Stomach (tissue), 9 donors: ENCODE results near the gene FARS2. TPM values are rescaled to one million over a fixed set of nuclear protein-coding genes. Genes with fewer than 3 reads are reported as not detected.

Experiments
- DNase-seq, 2 donors: peaks; one replicate each; pipeline versions ENCODE4 v3.0.0 to v3.0.0-alpha.2; 2013 to 2019
- H3K27ac ChIP-seq, 5 donors: fragments of 200-600 bp in 4 of 5; sonication (generic) in 4 of 5; one replicate each; pipeline ENCODE4 v1.5.1; 2013 to 2019; ENCODE audit warnings: mild to moderate bottlenecking in 1 of 5, moderate library complexity in 1 of 5
- H3K27me3 ChIP-seq, 3 donors: fragments of 200-600 bp; sonication (generic); one replicate each; pipeline ENCODE4 v1.5.1; 2017 to 2019; ENCODE audit warnings: mixed run types in 1 of 3
- H3K36me3 ChIP-seq, 4 donors: fragments of 200-600 bp; sonication (generic); 1 replicate in 3 of 4; 2 replicates in 1 of 4; pipeline ENCODE4 v1.5.1; 2016 to 2019
- H3K4me1 ChIP-seq, 4 donors: fragments of 200-600 bp; sonication (generic); one replicate each; pipeline ENCODE4 v1.5.1; 2016 to 2019
- H3K4me3 ChIP-seq, 4 donors: fragments of 200-600 bp; sonication (generic) in 3 of 4; one replicate each; pipeline ENCODE4 v1.5.1; 2016 to 2019; ENCODE audit warnings: mild to moderate bottlenecking in 1 of 4
- H3K9me3 ChIP-seq, 4 donors: fragments of 200-600 bp; sonication (generic); one replicate each; pipeline ENCODE4 v1.5.1; 2016 to 2019
- CTCF ChIP-seq, 7 experiments: fragments of 450-650 bp in 4 of 7; fragments of 200-600 bp in 3 of 7; sonication (generic) in 3 of 7; IDR thresholded peaks; one replicate each; pipeline ENCODE4 v1.5.1; 2016 to 2019; ENCODE audit warnings: antibody characterized with exemption in 7 of 7, control low read depth in 2 of 7, mild to moderate bottlenecking in 1 of 7
- EP300 ChIP-seq: sonication (generic); formaldehyde crosslinking; IDR thresholded peaks from one replicate; pipeline ENCODE4 v1.6.1; 2017; ENCODE audit warnings: antibody characterized with exemption
- POLR2A ChIP-seq, 4 donors: fragments of 450-650 bp; IDR thresholded peaks; one replicate each; pipeline ENCODE4 v1.6.1; 2016; ENCODE audit warnings: antibody characterized with exemption in 4 of 4, control low read depth in 2 of 4, mild to moderate bottlenecking in 1 of 4, moderate library complexity in 1 of 4
- POLR2AphosphoS5 ChIP-seq, 3 donors: sonication (generic); formaldehyde crosslinking; IDR thresholded peaks; one replicate each; pipeline ENCODE4 v1.6.1; 2016; ENCODE audit warnings: antibody characterized with exemption in 3 of 3
- WGBS, 5 donors: extraction: QIAGEN DNeasy Blood & Tissue Kit in 3 of 5; methylation state at CpG; one replicate each; pipeline versions ENCODE4 v1.1.5 to v1.1.7; 2013 to 2018; 5-methylcytosine and 5-hydroxymethylcytosine counted together
- intact Hi-C: fragments of 100-400 bp; cut with DNase I; formaldehyde crosslinking; loops from one replicate; pipeline ENCODE4 v1.15.1; 2023; ENCODE audit warnings: low total_unique reads
- polyA plus RNA-seq, 3 donors: library from polyadenylated mRNA; stranded (reverse); fragments of 200-250 nt; gene quantifications; one replicate each; pipeline ENCODE4 v1.2.3, GENCODE V29; 2013
- total RNA-seq, 5 donors: library from RNA; depleted of rRNA; stranded (reverse); fragments of >200 nt; gene quantifications; one replicate each; pipeline versions ENCODE4 v1.1.0 to v1.2.3, GENCODE V29; 2014 to 2016
- donor health status: healthy with polysubstance abuse.
- donor health status: Bipolar disorder and iron deficiency.
- donor health status: healthy.

FARS2 gene
- total and polyA plus RNA-seq, 8 donors, result 3.8 to 47.8 (median 15.9) TPM

- Histone ChIP-seq H3K36me3 (no peaks in the 10 kb centered on the region), H3K9me3 (no peaks in the 10 kb centered on the region), H3K4me1 (no peaks in the 10 kb centered on the region), H3K27ac (no peak overlapping the region), H3K4me3 (no peak overlapping the region), H3K27me3 (no peaks in the 10 kb centered on the region)
- TF ChIP-seq CTCF (IDR thresholded peaks at IDR 0.05) (no peak), POLR2A (IDR thresholded peaks at IDR 0.05) (no peak), EP300 (no peak), POLR2AphosphoS5 (IDR thresholded peaks at IDR 0.05) (no peak)
- intact Hi-C loops, result no loop called here
- WGBS, 5 donors, result 85 to 93% (median 86%) methylated on average over 1 of the region's 1 CpG
- no peak for DNase-seq
Measured at GRCh38 chr6:5383856-5384255, 122.5 kb downstream of the FARS2 start.

- no peak for TF ChIP-seq POLR2A (IDR thresholded peaks at IDR 0.05)
- TF ChIP-seq EP300, result no peak
- TF ChIP-seq CTCF (IDR thresholded peaks at IDR 0.05), result no peak
- TF ChIP-seq POLR2AphosphoS5 (IDR thresholded peaks at IDR 0.05), result no peak
- no peak overlapping the region for H3K4me3 ChIP-seq
- no peaks in the 10 kb centered on the region for H3K9me3 ChIP-seq
- no peaks in the 10 kb centered on the region for H3K27me3 ChIP-seq
- no peak for DNase-seq
- H3K27ac ChIP-seq, result no peak overlapping the region
- WGBS, 5 donors, result 89 to 98% (median 94%) methylated on average over 7 of the region's 7 CpGs
- H3K36me3 ChIP-seq, result no peaks in the 10 kb centered on the region
- intact Hi-C loops, result no loop called here
- no peaks in the 10 kb centered on the region for H3K4me1 ChIP-seq
Measured at GRCh38 chr6:5384276-5384675, 123.0 kb downstream of the FARS2 start.

- no peak overlapping the region for H3K4me3 ChIP-seq
- H3K36me3 ChIP-seq, result no peaks in the 10 kb centered on the region
- no peak for DNase-seq
- H3K4me1 ChIP-seq, result no peaks in the 10 kb centered on the region
- intact Hi-C loops, result no loop called here
- 88 to 95% (median 92%) methylated on average over 3 of the region's 3 CpGs for WGBS, 5 donors
- no peaks in the 10 kb centered on the region for H3K27me3 ChIP-seq
- H3K9me3 ChIP-seq, result no peaks in the 10 kb centered on the region
- TF ChIP-seq CTCF (IDR thresholded peaks at IDR 0.05), result no peak
- no peak for TF ChIP-seq POLR2AphosphoS5 (IDR thresholded peaks at IDR 0.05)
- TF ChIP-seq EP300, result no peak
- TF ChIP-seq POLR2A (IDR thresholded peaks at IDR 0.05), result no peak
- no peak overlapping the region for H3K27ac ChIP-seq
Measured at GRCh38 chr6:5388326-5388725, 127.0 kb downstream of the FARS2 start.

GRCh38 chr6:5389086-5389745, 127.9 kb downstream of the FARS2 start:
- Histone ChIP-seq H3K4me1 (no peaks in the 10 kb centered on the region), H3K36me3 (no peaks in the 10 kb centered on the region), H3K27me3 (no peaks in the 10 kb centered on the region), H3K4me3 (no peak overlapping the region), H3K9me3 (no peaks in the 10 kb centered on the region), H3K27ac (no peak overlapping the region)
- no peak for DNase-seq
- intact Hi-C loops, result no loop called here
- TF ChIP-seq EP300 (no peak), CTCF (IDR thresholded peaks at IDR 0.05) (no peak), POLR2AphosphoS5 (IDR thresholded peaks at IDR 0.05) (no peak), POLR2A (IDR thresholded peaks at IDR 0.05) (no peak)
- WGBS, 5 donors, result 74 to 91% (median 84%) methylated on average over 6 of the region's 6 CpGs
